H9 (cell line): Measurements from ENCODE around the gene CCDC85A. TPM values are rescaled to one million over a fixed set of nuclear protein-coding genes. Genes with fewer than 3 reads are reported as not detected.

ENCODE experiments used
- DNase-seq: peaks from one replicate; pipeline ENCODE4 v3.0.0-alpha.2; 2017
- H2AFZ ChIP-seq: one replicate; pipeline ENCODE4 v1.6.1; 2013; ENCODE audit warnings: mild to moderate bottlenecking, low read length, control low read depth, moderate library complexity
- H2AK5ac ChIP-seq: 2 replicates; pipeline ENCODE4 v1.6.1; 2013; ENCODE audit warnings: low read length, control low read depth, mixed read lengths; ENCODE audit not compliant: insufficient read length
- H2BK120ac ChIP-seq: one replicate; pipeline ENCODE4 v1.6.1; 2013; ENCODE audit warnings: low read depth, mild to moderate bottlenecking, low read length, control low read depth, inconsistent platforms; ENCODE audit not compliant: poor library complexity, severe bottlenecking
- H2BK12ac ChIP-seq: 2 replicates; pipeline ENCODE4 v1.6.1; 2013; ENCODE audit warnings: low read length, control low read depth, mixed read lengths, low read depth; ENCODE audit not compliant: insufficient read length
- H2BK15ac ChIP-seq: 2 replicates; pipeline ENCODE4 v1.6.1; 2013; ENCODE audit warnings: low read depth, low read length, control low read depth
- H2BK20ac ChIP-seq: one replicate; pipeline ENCODE4 v1.6.1; 2013; ENCODE audit warnings: low read depth, mild to moderate bottlenecking, low read length, control low read depth, inconsistent platforms; ENCODE audit not compliant: poor library complexity, severe bottlenecking
- H2BK5ac ChIP-seq: 2 replicates; pipeline ENCODE4 v1.6.1; 2013; ENCODE audit warnings: low read length, control low read depth, mixed read lengths; ENCODE audit not compliant: insufficient read length
- H3K14ac ChIP-seq: 2 replicates; pipeline ENCODE4 v1.6.1; 2013; ENCODE audit warnings: low read length, control low read depth; ENCODE audit not compliant: insufficient read depth
- H3K18ac ChIP-seq: 2 replicates; pipeline ENCODE4 v1.6.1; 2013; ENCODE audit warnings: low read depth, mild to moderate bottlenecking, mixed read lengths, low read length, control low read depth; ENCODE audit not compliant: insufficient read length
- H3K23ac ChIP-seq: 2 replicates; pipeline ENCODE4 v1.6.1; 2013; ENCODE audit warnings: low read length, control low read depth, mixed read lengths, low read depth; ENCODE audit not compliant: insufficient read length
- H3K23me2 ChIP-seq: 2 replicates; pipeline ENCODE4 v1.6.1; 2013; ENCODE audit warnings: low read depth, mild to moderate bottlenecking, mixed read lengths, low read length, control low read depth; ENCODE audit not compliant: insufficient read length, poor library complexity, severe bottlenecking
- H3K27ac ChIP-seq: 2 replicates; pipeline ENCODE4 v1.5.1; 2013; ENCODE audit warnings: low read length, control low read depth, mixed read lengths, low read depth; ENCODE audit not compliant: insufficient read length
- H3K27me3 ChIP-seq: 2 replicates; pipeline ENCODE4 v1.6.1; 2013; ENCODE audit warnings: low read length, control low read depth, inconsistent platforms; ENCODE audit not compliant: insufficient read depth
- H3K4ac ChIP-seq: 2 replicates; pipeline ENCODE4 v1.6.1; 2013; ENCODE audit warnings: low read depth, mild to moderate bottlenecking, control low read depth, inconsistent platforms, low read length, moderate library complexity
- H3K4me1 ChIP-seq: 2 replicates; pipeline ENCODE4 v1.6.1; 2013; ENCODE audit warnings: low read length, control low read depth, inconsistent platforms; ENCODE audit not compliant: insufficient read depth
- H3K4me2 ChIP-seq: 2 replicates; pipeline ENCODE4 v1.6.1; 2013; ENCODE audit warnings: low read length, control low read depth, mixed read lengths; ENCODE audit not compliant: insufficient read length, insufficient read depth
- H3K56ac ChIP-seq: 2 replicates; pipeline ENCODE4 v1.6.1; 2013; ENCODE audit warnings: low read depth, mild to moderate bottlenecking, mixed read lengths, low read length, control low read depth; ENCODE audit not compliant: insufficient read length
- H3K79me1 ChIP-seq: 2 replicates; pipeline ENCODE4 v1.6.1; 2013; ENCODE audit warnings: low read depth, mild to moderate bottlenecking, moderate library complexity, low read length, control low read depth, inconsistent platforms; ENCODE audit not compliant: insufficient read depth, poor library complexity, severe bottlenecking
- H3K79me2 ChIP-seq: 2 replicates; pipeline ENCODE4 v1.6.1; 2013; ENCODE audit warnings: low read length, control low read depth, inconsistent platforms; ENCODE audit not compliant: insufficient read depth
- H3K9ac ChIP-seq: 2 replicates; pipeline ENCODE4 v1.6.1; 2013; ENCODE audit warnings: low read length, control low read depth, mixed read lengths; ENCODE audit not compliant: insufficient read length; ENCODE audit errors: extremely low read depth
- H3K9me3 ChIP-seq: one replicate; pipeline ENCODE4 v1.6.1; 2013; ENCODE audit warnings: low read depth, low read length, inconsistent platforms; ENCODE audit not compliant: control insufficient read depth
- H3T11ph ChIP-seq: one replicate; pipeline ENCODE4 v1.6.1; 2013; ENCODE audit warnings: mild to moderate bottlenecking, low read length, control low read depth, inconsistent platforms
- H4K20me1 ChIP-seq: one replicate; pipeline ENCODE4 v1.6.1; 2013; ENCODE audit not compliant: control insufficient read depth, insufficient read length, insufficient read depth
- H4K5ac ChIP-seq: 2 replicates; pipeline ENCODE4 v1.6.1; 2013; ENCODE audit warnings: low read depth, mild to moderate bottlenecking, mixed read lengths, low read length, control low read depth; ENCODE audit not compliant: insufficient read length
- H4K8ac ChIP-seq: replicated peaks from 2 replicates; pipeline ENCODE4 v1.6.1; 2013; ENCODE audit warnings: low read length, control low read depth, mixed read lengths, low read depth; ENCODE audit not compliant: insufficient read length
- H4K91ac ChIP-seq: 2 replicates; pipeline ENCODE4 v1.6.1; 2013; ENCODE audit warnings: low read depth, mild to moderate bottlenecking, moderate library complexity, mixed read lengths, low read length, control low read depth; ENCODE audit not compliant: insufficient read length
- H3K27ac Mint-ChIP-seq, 3 experiments: 2 replicates in 2 of 3; 3 replicates in 1 of 3; pipeline ENCODE4 v1.8.0; 2020 to 2021; ENCODE audit warnings: mixed read lengths in 3 of 3, mild to moderate bottlenecking in 1 of 3, moderate library complexity in 1 of 3
- H3K27me3 Mint-ChIP-seq: 2 replicates; pipeline ENCODE4 v1.8.0; 2021; ENCODE audit warnings: low read depth, mild to moderate bottlenecking, moderate library complexity, mixed read lengths
- H3K36me3 Mint-ChIP-seq, 3 experiments: 2 replicates in 2 of 3; 3 replicates in 1 of 3; pipeline ENCODE4 v1.8.0; 2020 to 2021; ENCODE audit warnings: low read depth in 3 of 3, mixed read lengths in 3 of 3; ENCODE audit not compliant: insufficient read depth in 1 of 3
- H3K4me1 Mint-ChIP-seq, 2 experiments: 2 replicates each; pipeline ENCODE4 v1.8.0; 2020; ENCODE audit warnings: mixed read lengths in 2 of 2
- H3K4me3 Mint-ChIP-seq, 2 experiments: 2 replicates in 1 of 2; 3 replicates in 1 of 2; pipeline ENCODE4 v1.8.0; 2020 to 2021; ENCODE audit warnings: mild to moderate bottlenecking in 2 of 2, mixed read lengths in 2 of 2, moderate library complexity in 1 of 2
- H3K9me3 Mint-ChIP-seq, 2 experiments: 2 replicates in 1 of 2; 3 replicates in 1 of 2; pipeline ENCODE4 v1.8.0; 2020; ENCODE audit warnings: mild to moderate bottlenecking in 2 of 2, mixed read lengths in 2 of 2, moderate library complexity in 1 of 2
- CTCF ChIP-seq: fragments of 200-600 bp; sonication (generic); conservative IDR thresholded peaks from 3 replicates; pipeline ENCODE4 v1.8.0; 2021; ENCODE audit warnings: antibody characterized with exemption, mild to moderate bottlenecking
- WGBS: extraction: QIAGEN DNeasy Blood & Tissue Kit; methylation state at CpG from one replicate; pipeline ENCODE4 v1.1.7; 2013; ENCODE audit warnings: missing lambda C conversion rate, low lambda C conversion rate, mixed read lengths; ENCODE audit not compliant: insufficient read length; ENCODE audit errors: extremely low coverage; 5-methylcytosine and 5-hydroxymethylcytosine counted together
- total RNA-seq: library from RNA; stranded (reverse); gene quantifications from 2 replicates; pipeline ENCODE4 v1.2.1, GENCODE V29; 2021

The CCDC85A gene
- total RNA-seq, 1 experiment from 2014 or later = 0.17 TPM

GRCh38 chr2:56316011-56316410, 132.2 kb downstream of the CCDC85A start:
- no peak overlapping the region for H2BK20ac ChIP-seq
- no peak for DNase-seq
- no peak overlapping the region for H3K23ac ChIP-seq
- H3K27me3 ChIP-seq = no peaks in the 10 kb centered on the region
- no peak overlapping the region for H2AK5ac ChIP-seq
- H3K14ac ChIP-seq = no peak overlapping the region
- peaks cover 2% of the 10 kb centered on the region; the same call in 1 of the 2 replicates for H3K4me1 ChIP-seq
- no peak overlapping the region for H3K27ac Mint-ChIP-seq
- H3K4ac ChIP-seq = no peak overlapping the region
- no peaks in the 10 kb centered on the region for H3K23me2 ChIP-seq
- no peak overlapping the region for H2BK15ac ChIP-seq
- H3K56ac ChIP-seq = no peak overlapping the region
- peaks cover 2% of the 10 kb centered on the region in 2 experiments; a peak in 3 of 4 replicates for H3K4me1 Mint-ChIP-seq
- no peaks in the 10 kb centered on the region for H3K79me2 ChIP-seq
- H3K27ac ChIP-seq = no peak overlapping the region
- no peak overlapping the region for H4K91ac ChIP-seq
- no peak overlapping the region for H2BK5ac ChIP-seq
- no peaks in the 10 kb centered on the region for H3K9me3 Mint-ChIP-seq
- no CpG with 5 or more reads among the region's 3 CpGs for WGBS
- no peak overlapping the region for H4K8ac ChIP-seq
- no peak overlapping the region for H2BK120ac ChIP-seq
- no peak overlapping the region for H3T11ph ChIP-seq
- no peak overlapping the region for H2BK12ac ChIP-seq
- no peak overlapping the region for H3K4me3 Mint-ChIP-seq
- no peak for TF ChIP-seq CTCF
- no peaks in the 10 kb centered on the region for H3K79me1 ChIP-seq
- H3K9me3 ChIP-seq = no peaks in the 10 kb centered on the region
- H4K20me1 ChIP-seq = no peaks in the 10 kb centered on the region
- no peak overlapping the region for H3K9ac ChIP-seq
- H3K4me2 ChIP-seq = no peak overlapping the region
- no peak overlapping the region for H3K18ac ChIP-seq
- H4K5ac ChIP-seq = no peak overlapping the region
- no peaks in the 10 kb centered on the region; the same call in 1 of the 2 replicates for H3K27me3 Mint-ChIP-seq
- H3K36me3 Mint-ChIP-seq = no peaks in the 10 kb centered on the region
- H2AFZ ChIP-seq = no peak overlapping the region
